Measurements from ENCODE around the gene TUBB2A.
A peak's percentile ranks its signal among the peaks of the same experiment; 100 is the strongest.
"Not testable (repeated sequence)": the region's sequence is repeated elsewhere in the genome, so short reads cannot be mapped to it uniquely, and the experiment has no call there.

TUBB2A gene

DNA sequence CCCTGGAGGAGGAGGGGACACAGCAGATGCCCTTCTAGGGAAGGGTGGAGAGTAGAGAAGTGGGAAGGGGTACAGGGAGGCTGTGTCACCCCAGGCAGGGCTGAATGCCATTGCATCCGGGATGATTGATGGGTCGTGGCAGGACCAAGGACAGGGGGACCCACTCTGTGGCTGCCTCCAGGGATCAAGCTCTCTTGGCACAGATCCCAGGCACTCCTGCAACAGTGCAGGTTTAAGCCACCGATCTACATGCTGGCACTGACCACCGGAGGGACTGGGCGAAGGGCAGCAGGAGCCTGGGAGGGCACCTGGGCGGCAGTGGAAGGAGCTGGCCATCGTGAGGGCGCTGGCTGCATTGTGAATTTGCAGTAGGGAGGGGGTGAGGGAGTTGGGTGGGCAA, 22.6 kb upstream of the TUBB2A start:
- DNase-seq, result not testable (repeated sequence)

DNA sequence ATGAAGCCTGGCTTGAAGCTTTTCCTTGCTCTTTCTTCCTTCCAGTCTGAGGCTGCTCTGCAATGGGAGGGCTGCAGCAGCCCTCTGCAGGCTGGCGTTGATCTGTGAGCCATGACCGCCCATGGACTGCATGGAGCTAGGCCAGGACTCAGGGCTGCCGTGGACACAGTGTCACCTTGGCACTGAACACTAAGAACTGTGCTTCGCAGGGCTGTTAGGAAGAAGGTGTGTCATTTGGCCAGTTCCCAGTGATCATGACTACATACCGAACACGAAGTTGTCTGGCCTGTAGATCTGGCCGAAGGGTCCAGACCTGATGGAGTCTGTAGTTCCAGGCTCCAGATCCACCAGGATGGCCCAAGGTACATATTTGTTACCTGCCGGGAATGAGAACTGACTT, 21.3 kb upstream of the TUBB2A start:
- DNase-seq, result peak in 1 of 14 donors; percentile 65

DNA sequence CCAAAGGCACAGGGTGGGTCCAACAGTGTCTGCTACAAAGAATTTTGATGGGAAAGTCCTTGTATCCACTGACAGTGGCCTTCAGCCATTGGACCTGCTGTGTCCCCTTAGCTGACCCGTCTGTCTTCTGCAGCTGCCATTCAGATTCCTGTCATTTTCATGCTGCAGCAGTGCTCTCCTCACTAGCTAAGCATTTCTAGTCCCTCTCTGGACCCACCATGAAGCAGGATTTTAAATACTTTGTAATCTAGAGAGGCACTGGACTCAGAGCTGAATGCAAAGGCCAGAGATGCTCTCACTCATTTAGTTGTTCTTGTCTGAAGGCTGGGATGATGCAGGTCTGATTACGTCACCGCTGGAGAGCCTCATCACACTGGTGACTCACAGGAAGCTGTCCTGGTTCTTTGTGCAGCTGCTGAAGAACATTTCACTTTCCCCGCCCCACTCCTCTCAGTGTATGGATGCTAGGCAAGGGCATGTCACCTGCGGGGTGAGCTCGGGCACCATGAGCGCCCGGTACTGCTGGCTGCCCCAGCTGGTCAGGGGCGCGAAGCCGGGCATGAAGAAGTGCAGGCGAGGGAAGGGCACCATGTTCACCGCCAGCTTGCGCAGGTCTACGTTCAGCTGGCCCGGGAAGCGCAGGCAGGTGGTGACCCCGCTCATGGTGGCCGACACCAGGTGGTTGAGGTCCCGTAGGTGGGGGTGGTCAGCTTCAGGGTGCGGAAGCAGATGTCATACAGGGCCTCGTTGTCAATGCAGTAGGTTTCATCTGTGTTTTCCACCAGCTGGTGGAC, 19.4 kb upstream of the TUBB2A start:
- no peak for DNase-seq

DNA sequence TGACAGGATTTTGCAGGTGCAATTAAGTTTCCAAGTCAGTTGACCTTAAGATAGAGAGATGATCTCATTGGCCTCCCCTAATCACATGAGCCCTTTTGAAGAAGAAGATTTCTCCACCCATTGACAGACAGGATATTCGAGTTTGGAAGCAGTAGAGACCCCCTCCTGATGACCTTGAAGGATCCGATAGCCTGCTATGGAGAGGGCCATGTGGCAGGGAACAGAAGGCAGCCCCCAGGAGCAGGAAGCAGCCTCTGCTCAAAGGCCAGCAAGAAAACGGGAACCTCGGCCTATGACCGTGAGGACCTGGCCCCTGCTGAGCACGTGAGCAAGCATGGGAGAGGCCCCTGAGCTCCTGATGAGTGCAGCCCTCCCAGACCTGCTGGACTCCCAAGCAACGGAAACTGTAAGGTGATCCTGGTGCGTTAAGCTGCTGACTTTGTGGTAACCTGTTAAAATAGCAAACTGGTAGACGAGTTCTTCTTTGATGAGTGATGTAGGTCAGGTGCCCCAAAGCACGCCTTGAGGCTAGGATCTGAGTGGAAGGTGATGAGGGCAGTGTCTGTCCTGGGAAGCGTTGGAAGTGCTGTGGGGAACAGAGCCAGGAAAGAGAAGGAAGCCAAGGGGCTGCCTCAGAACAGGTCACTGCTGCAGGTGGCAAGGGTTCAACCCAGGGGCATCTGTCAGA, 18.5 kb upstream of the TUBB2A start:
- no peak for DNase-seq

DNA sequence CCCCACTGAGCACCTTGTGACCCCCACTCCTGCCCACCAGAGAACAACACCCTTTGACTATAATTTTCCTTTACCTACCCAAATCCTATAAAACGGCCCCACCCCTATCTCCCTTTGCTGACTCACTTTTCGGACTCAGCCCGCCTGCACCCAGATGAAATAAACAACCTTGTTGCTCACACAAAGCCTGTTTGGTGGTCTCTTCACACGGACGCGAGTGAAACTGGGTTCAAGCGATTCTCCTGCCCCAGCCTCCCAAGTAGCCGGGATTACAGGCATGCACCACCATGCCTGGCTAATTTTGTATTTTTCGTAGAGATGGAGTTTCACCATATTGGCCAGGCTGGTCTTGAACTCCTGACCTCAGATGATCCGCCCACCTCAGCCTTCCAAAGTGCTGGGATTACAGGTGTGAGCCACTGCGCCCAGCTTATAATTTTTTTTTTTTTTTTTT, 16.3 kb upstream of the TUBB2A start:
- not testable (repeated sequence) for DNase-seq

DNA sequence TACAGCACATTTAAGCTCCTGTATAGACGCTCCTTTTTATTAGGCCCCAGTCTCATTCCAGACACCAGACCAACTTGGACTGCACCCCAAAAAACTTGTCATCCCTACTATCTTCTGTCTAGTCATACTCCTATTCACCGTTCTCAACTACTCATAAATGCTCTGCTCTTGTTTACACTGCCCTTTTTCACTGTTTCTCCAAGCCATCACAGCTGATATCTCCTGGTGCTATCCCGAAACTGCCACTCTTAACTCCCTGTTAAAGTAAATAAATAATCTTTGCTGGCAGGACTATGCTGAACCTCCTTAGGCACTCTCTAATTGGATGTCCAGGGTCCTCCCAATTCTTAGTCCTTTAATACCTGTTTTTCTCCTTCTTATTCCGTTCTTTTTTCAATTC, 15.4 kb upstream of the TUBB2A start:
- DNase-seq, result not testable (repeated sequence)

DNA sequence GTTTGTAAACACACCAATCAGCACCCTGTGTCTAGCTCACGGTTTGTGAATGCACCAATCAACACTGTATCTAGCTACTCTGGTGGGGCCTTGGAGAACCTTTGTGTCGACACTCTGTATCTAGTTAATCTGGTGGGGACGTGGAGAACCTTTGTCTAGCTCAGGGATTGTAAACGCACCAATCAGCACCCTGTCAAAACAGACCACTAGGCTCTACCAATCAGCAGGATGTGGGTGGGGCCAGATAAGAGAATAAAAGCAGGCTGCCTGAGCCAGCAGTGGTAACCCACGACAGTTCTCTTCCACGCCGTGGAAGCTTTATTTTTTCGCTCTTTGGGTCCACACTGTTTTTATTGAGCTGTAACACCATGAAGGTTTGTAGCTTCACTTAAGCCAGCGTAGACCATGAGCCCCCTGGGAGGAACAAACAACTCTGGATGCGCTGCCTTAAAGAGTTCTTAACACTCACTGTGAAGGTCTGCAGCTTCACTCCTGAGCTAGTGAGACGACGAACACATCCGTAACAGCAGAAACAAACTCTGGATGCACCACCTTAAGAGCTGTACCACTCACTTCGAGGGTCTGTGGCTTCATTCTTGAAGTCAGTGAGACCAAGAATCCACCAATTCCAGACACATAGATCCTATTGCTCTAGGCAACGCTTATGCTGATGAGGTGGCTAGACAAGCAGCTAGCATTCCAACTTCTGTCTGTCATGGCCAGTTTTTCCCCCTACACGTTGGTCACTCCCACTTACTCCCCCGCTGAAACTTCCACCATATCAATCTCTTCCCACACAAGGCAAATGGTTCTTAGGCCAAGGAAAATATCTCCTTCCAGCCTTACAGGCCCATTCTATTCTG, 14.2 kb upstream of the TUBB2A start:
- not testable (repeated sequence) for DNase-seq

DNA sequence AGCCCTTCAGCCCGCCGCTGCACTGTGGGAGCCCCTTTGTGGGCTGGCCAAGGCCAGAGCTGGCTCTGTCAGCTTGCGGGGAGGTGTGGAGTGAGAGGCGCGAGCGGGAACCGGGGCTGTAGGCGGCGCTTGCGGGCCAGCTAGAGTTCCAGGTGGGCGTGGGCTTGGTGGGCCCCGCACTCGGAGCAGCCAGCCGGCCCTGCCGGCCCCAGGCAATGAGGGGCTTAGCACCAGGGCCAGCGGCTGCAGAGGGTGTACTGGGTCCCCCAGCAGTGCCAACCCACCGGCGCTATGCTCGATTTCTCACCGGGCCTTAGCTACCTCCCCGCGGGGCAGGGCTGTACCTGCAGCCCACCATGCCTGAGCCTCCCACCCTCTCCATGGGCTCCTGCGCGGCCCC, 13.3 kb upstream of the TUBB2A start:
- not testable (repeated sequence) for DNase-seq

DNA sequence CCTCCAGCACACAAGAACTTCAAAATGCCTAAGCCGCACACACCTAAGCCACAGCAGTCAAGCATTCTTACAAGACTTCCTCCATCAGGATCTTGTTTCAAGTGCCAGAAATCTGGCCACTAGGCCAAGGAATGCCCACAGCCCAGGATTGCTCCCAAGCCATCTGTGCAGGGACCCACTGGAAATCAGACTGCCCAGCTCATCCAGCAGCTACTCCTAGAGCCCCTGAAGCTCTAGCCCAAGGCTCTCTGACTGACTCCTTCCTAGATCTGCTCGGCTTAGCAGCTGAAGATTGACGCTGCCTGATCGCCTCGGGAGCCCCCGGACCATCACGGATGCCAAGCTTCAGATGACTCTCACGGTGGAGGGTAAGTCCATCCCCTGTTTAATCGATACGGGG, 10.7 kb upstream of the TUBB2A start:
- not testable (repeated sequence) for DNase-seq

DNA sequence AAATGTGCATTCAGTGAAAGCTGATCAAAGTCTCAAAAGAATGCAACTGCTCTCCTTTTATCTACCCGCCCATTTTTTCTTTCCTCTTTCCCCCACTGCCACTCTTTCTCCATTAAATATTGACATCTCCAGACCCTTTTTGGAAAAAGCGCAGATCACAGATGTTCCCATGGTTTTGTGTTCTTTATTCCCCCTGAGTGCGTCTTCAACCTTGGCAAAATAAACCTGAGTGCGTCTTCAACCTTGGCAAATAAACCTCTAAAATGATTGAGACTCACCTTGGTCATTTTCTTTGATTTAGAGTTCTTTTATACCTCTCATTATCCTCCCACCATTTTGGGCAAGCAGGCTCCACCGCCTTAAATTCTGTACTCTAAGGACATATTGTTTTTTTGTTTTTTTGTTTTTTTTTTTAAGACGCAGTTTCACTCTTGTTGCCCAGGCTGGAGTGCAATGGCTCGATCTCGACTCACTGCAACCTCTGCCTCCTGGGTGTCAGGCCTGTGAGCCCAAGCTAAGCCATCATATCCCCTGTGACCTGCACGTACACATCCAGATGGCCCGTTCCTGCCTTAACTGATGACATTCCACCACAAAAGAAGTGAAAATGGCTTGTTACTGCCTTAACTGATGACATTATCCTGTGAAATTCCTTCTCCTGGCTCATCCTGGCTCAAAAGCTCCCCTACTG, 9.3 kb upstream of the TUBB2A start:
- DNase-seq, result not testable (repeated sequence)

DNA sequence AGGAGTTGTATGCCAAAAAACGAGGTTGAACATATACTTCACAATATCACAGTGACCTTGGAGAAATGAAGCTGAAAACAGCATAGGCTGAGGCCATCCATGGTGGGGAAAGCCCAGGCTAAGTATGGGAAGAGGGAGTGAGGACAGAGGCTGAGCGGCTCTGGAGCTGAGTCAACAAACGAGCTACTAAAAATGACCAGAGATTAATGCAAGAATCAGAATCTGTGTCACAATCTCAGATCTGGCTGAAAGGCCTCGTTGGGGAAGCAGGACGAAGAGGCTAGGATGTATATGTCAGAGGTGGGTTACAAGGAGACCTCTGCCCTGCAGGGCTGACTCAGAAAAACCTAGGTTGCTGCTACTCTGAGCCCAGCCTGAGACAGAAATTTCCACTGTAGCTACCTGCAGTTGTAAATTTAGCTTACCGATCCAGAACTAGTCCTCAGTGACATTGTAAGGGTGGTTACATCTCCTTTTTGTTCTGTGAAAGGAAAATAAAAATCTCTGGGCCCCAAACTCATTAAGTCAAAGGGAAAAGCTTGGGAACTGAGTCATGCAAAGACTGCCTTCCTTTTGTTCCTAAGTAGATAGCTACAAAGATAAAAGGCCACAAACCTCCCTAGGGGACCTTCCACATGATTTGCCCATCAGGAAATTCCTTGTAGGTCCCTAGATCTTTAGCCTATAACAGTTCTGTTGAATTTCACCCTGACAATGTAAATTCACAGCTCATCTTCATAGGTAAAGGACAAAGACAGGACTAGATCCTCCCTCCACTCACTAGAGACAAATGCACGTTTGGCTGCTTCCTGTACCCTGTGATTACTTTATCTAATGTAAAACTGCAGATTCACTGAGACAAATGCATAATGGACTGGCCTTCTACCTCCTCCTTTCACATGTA, 8.5 kb upstream of the TUBB2A start:
- DNase-seq, result no peak

DNA sequence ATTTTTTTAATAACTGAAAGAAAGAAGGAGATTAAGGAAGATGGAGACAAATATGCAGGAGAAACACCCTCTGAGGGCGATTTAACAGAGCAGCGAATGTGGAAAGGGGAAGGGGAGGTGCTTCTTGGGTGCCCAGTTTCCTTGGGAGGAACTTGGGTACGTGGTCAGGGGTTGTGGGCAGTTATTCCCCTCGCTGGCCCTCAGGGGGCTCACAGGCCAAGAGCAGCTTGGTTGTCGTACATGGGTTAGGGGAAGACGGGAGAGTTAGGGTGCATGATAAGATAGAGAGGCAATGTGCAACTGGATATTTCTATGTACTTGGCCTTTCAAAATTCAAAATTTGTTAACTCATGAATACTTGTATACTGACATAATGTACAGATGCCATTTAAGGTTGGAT, 7.0 kb upstream of the TUBB2A start:
- DNase-seq, result no peak

DNA sequence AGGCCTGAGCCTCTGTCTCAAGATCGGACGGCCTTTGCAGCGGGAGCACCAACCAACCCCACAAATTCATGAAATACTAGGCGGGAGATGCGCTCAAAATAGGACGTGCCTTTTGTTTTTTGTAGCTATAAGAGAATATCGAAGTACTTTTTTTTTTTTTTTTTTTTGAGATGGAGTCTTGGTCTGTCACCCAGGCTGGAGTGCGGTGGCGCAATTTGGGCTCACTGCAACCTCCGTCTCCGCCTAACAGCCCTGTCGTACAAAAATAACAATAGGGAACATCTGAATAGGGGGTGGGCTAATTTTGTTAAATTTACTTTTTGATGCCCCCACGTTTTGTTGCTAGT, 5.9 kb upstream of the TUBB2A start:
- DNase-seq, result peak in 1 of 14 donors; percentile 59

DNA sequence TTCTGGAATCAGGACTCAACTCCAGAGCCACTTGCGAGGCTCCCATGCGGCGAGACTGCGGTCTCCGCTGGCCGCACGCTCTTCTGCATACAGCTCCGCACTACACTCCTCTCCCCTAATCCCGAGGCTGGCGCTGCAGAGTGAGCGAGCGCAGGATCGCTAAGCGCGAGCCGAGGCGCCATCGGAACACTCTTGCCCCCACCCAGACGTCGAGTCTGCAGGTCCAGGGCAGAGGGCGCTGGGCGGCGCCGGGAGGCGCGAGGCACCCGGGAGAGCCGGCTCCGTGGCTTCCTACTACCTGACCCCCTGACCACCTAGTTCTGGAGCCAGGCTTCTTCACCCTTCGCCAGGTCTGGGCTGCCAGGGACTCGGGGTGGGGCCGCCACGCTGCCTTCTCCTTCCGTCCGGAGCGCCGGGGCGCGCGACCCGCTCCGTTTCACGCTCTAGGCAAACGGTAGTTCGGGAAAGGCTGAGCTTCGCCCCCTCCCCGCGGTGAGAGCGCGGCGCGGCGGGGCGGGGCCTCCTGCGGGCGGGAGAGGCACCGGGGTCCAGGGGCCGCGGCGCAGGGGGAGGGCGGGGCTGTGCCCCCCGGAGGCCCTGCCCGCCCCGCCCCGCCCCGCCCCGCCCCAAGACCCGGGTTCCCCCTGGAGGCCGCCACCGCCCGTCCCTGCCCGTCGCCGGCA, 5.4 kb upstream of the TUBB2A start:
- DNase-seq, result peak in 12 of 14 donors; percentile 27 to 85 (median 64)

DNA sequence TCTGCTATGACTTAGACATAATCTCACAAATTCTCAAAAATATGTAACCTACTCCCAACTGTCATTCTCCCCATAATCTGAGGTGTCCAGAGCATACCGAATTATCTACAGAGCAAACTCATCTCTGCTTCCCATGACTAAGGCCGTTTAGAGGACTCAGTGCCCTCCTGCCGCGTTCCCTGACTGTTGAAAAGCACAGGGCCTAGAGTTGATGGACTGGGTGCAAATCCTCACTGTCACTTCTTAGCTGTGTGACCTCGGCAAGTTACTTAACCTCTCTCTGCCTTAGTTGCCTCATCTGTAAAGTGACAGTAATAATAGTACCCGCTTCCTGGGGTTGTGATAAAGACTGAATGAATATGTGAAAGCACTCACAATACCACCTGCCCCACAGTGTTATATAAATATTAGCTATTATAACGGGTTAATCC, 4.7 kb upstream of the TUBB2A start:
- peak in 1 of 14 donors; percentile 45 for DNase-seq

DNA sequence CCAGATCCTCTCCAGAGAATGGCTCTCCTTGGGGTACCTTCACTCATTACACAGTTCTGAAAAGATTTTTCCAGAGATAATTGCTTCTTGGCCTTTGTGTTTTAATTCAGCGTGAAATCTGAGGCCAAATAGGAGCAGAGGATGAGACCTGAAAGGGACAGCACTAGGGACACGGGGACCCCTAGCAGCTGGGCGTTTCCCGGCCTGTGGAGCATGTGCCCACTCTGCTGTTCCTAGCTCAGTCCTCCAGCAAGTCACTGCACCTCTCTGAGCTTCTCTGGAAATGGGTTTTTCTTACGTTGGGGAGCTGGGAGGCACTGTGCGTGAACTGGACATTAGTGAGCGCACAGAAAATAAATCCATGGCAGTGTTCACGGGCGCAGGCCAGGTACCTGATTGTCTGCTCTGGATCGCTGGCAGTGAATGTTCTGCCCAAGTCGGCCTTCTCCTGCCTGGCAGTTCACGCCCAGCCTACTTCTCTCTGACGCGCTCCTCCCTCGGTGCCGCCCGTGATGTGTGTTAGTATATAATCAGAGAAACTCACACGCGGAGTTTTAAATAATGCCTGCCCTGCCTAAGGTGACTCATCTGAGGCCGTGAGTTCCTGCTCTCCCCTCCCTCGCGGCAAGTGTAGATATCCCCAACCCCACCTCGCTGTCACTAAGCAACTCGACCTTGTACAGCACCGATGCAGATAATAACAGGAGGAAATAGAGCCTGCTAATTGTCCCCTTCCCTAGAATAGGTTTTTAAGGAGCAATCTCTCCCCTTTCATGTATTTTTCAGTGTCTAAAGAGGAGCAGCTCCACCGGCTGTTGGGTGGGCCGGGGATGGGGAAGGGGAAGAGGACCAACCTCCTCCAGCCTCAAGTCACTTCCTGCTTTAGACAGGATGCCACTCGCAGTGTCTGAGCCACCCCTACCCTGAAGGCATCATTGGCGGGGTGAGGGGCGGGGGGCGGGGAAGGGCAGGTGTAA, 2.7 kb upstream of the TUBB2A start:
- DNase-seq, result no peak

DNA sequence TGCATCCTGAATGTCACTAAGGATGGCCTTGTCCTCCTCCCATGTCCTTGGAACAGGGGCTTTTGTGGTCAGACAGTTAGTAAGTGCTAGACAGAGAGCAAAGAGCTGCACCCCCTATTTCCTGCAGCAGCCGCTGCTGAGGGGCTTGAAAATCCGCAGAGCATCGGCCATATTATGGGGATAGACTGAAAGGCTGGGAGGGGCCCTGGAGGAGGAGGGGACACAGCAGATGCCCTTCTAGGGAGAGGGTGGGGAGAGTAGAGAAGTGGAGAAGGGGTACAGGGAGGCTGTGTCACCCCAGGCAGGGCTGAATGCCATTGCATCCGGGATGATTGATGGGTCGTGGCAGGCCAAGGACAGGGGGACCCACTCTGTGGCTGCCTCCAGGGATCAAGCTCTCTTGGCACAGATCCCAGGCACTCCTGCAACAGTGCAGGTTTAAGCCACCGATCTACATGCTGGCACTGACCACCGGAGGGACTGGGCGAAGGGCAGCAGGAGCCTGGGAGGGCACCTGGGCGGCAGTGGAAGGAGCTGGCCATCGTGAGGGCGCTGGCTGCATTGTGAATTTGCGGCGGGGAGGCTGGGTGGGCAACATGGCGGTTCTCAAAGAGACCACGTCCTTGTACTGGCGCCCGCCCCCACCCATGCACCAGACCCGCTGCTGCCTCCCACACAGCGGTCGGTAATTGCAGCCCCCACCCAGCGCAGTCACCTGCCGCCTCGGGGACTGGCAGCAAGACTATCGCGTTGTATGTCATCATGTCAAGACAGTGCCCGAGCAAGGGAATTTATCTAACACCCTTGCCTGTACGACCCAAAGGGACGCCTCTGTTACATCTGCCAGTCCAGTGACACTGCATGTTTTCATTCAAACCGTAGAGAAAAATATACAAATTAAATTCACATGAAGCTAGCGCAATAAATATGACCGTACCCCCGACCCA, 887 bp downstream of the TUBB2A start:
- peak in 4 of 14 donors; percentile 19 to 62 (median 36) for DNase-seq

DNA sequence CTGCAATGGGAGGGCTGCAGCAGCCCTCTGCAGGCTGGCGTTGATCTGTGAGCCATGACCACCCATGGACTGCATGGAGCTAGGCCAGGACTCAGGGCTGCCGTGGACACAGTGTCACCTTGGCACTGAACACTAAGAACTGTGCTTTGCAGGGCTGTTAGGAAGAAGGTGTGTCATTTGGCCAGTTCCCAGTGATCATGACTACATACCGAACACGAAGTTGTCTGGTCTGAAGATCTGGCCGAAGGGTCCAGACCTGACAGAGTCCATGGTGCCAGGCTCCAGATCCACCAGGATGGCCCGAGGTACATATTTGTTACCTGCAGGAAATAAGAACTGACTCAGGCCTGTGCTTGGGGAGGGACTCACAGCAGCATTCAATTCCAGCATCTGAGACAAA, 1.9 kb downstream of the TUBB2A start:
- peak in 1 of 14 donors; percentile 81 for DNase-seq

All from C1 segment of cervical spinal cord (tissue), 14 donors.